Peyer's patch (tissue), 4 donors: Measurements from ENCODE around the gene TMEM239. TPM values are rescaled to one million over a fixed set of nuclear protein-coding genes. Genes with fewer than 3 reads are reported as not detected.

ENCODE experiments used
- DNase-seq, 3 donors: peaks; one replicate each; pipeline ENCODE4 v3.0.0-alpha.2; 2017 to 2019
- H3K27ac ChIP-seq, 4 donors: fragments of 200-600 bp; sonication (generic); one replicate each; pipeline ENCODE4 v1.5.1; 2016 to 2019
- H3K27me3 ChIP-seq, 2 donors: fragments of 200-600 bp; sonication (generic); one replicate each; pipeline ENCODE4 v1.5.1; 2019
- H3K36me3 ChIP-seq, 3 donors: fragments of 200-600 bp; sonication (generic); one replicate each; pipeline ENCODE4 v1.5.1; 2016 to 2019
- H3K4me1 ChIP-seq, 4 donors: fragments of 200-600 bp; sonication (generic); one replicate each; pipeline ENCODE4 v1.5.1; 2016 to 2019
- H3K4me3 ChIP-seq, 4 donors: fragments of 200-600 bp; sonication (generic); 1 replicate in 3 of 4; 2 replicates in 1 of 4; pipeline ENCODE4 v1.5.1; 2016 to 2019; ENCODE audit warnings: mild to moderate bottlenecking in 1 of 4
- H3K9me3 ChIP-seq, 4 donors: fragments of 200-600 bp; sonication (generic); one replicate each; pipeline ENCODE4 v1.5.1; 2016 to 2019; ENCODE audit warnings: mild to moderate bottlenecking in 1 of 4
- CTCF ChIP-seq, 6 experiments: fragments of 450-650 bp in 4 of 6; fragments of 200-600 bp in 2 of 6; sonication (generic) in 1 of 6; IDR thresholded peaks; one replicate each; pipeline ENCODE4 v1.5.1; 2017 to 2019; ENCODE audit warnings: antibody characterized with exemption in 6 of 6, mild to moderate bottlenecking in 3 of 6, moderate library complexity in 1 of 6
- POLR2A ChIP-seq, 2 donors: fragments of 450-650 bp; IDR thresholded peaks; one replicate each; pipeline ENCODE4 v1.5.1; 2017; ENCODE audit warnings: antibody characterized with exemption in 2 of 2, mild to moderate bottlenecking in 2 of 2, moderate library complexity in 2 of 2
- total RNA-seq, 4 donors: library from RNA; depleted of rRNA; stranded (reverse); fragments of >200 nt; gene quantifications; one replicate each; pipeline ENCODE4 v1.1.0, GENCODE V29; 2016

The TMEM239 gene
- total RNA-seq, 4 donors from 2014 or later: not detected

- DNase-seq: no peak
- Histone ChIP-seq H3K9me3 (no peaks in the 10 kb centered on the region), H3K27me3 (peaks cover 0 to 27% of the 10 kb centered on the region in 2 donors), H3K4me3 (no peak overlapping the region), H3K27ac (no peak overlapping the region), H3K4me1 (peaks cover 0 to 17% (median 2%) of the 10 kb centered on the region in 4 donors), H3K36me3 (no peaks in the 10 kb centered on the region)
- TF ChIP-seq POLR2A (IDR thresholded peaks at IDR 0.05) (no peak), CTCF (IDR thresholded peaks at IDR 0.05) (no peak)
Observed at GRCh38 chr20:2801286-2801728, 14.9 kb upstream of the TMEM239 start.

- Histone ChIP-seq H3K36me3 (no peaks in the 10 kb centered on the region), H3K9me3 (no peaks in the 10 kb centered on the region), H3K4me3 (no peak overlapping the region), H3K27me3 (peaks cover 0 to 27% of the 10 kb centered on the region in 2 donors), H3K4me1 (peaks cover 0 to 17% (median 2%) of the 10 kb centered on the region in 4 donors), H3K27ac (no peak overlapping the region)
- no peak for TF ChIP-seq POLR2A (IDR thresholded peaks at IDR 0.05)
- no peak for TF ChIP-seq CTCF (IDR thresholded peaks at IDR 0.05)
- DNase-seq: no peak
Observed at GRCh38 chr20:2804041-2804828, 11.9 kb upstream of the TMEM239 start.

- H3K27me3 ChIP-seq: peaks cover 0 to 22% of the 10 kb centered on the region in 2 donors
- H3K4me1 ChIP-seq: peaks cover 0 to 12% (median 2%) of the 10 kb centered on the region in 4 donors
Observed at GRCh38 chr20:2804852-2805688, 11.1 kb upstream of the TMEM239 start.

DNA sequence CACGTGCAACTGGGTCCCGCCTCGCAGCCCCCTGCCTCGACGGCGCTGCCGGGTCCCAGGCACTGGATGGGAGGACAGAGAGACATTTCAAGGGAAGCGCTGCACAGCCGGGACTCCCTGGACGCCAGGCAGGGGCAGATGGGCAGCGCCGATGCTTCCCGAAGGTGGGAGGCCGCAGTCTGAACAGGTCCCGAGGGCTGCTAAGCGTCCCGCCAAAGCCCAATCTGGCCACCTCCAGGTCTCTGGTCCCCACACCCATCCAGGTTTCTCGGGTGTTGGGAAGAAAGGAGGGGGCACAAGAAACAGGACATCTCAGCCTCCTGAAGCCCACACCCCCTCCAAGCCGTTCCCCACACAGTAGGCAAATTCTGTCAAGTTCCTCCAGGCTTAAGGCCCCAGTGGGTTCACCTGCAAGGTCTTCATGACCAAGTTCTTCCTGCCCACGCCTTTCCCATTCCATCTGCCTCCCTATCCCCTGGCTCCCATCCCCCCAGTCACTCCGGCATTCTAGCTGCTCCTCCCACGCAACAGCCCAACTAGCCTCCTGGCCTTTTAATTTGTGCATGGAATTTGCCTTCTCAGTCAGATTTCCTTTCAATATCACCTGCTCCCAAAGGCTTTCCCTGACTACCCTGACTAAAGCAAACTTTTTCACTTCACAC lies 10.3 kb upstream of the TMEM239 start:
- H3K36me3 ChIP-seq: no peaks in the 10 kb centered on the region
- TF ChIP-seq CTCF (IDR thresholded peaks at IDR 0.05) (no peak), POLR2A (IDR thresholded peaks at IDR 0.05) (no peak)
- no peak for DNase-seq
- H3K4me3 ChIP-seq: no peak overlapping the region
- H3K9me3 ChIP-seq: no peaks in the 10 kb centered on the region
- H3K27me3 ChIP-seq: peaks cover 0 to 15% of the 10 kb centered on the region in 2 donors
- peaks cover 0 to 4% (median 0%) of the 10 kb centered on the region in 4 donors for H3K4me1 ChIP-seq
- H3K27ac ChIP-seq: no peak overlapping the region

More at GRCh38 chr20:2804852-2805688, 11.1 kb upstream of the TMEM239 start:
- no peak overlapping the region for H3K4me3 ChIP-seq
- no peaks in the 10 kb centered on the region for H3K9me3 ChIP-seq
- H3K36me3 ChIP-seq: no peaks in the 10 kb centered on the region
- no peak for DNase-seq
- H3K27ac ChIP-seq: no peak overlapping the region
- TF ChIP-seq POLR2A (IDR thresholded peaks at IDR 0.05): no peak
- TF ChIP-seq CTCF (IDR thresholded peaks at IDR 0.05): no peak

GRCh38 chr20:2806351-2806701 lies 9.8 kb upstream of the TMEM239 start:
- Histone ChIP-seq H3K27ac (no peak overlapping the region), H3K9me3 (no peaks in the 10 kb centered on the region), H3K4me3 (no peak overlapping the region), H3K36me3 (no peaks in the 10 kb centered on the region), H3K27me3 (peaks cover 0 to 13% of the 10 kb centered on the region in 2 donors), H3K4me1 (no peaks in the 10 kb centered on the region)
- no peak for DNase-seq
- TF ChIP-seq POLR2A (IDR thresholded peaks at IDR 0.05) (no peak), CTCF (IDR thresholded peaks at IDR 0.05) (no peak)
